DOHH2 (cell line): ENCODE data around the gene PYDC1.

Experiments used
- H3F3A ChIP-seq: fragments of 200-600 bp; sonication (generic), shearing (Covaris generic); 2 replicates; pipeline ENCODE4 v1.6.0; 2016; ENCODE audit warnings: antibody characterized with exemption, mild to moderate bottlenecking; ENCODE audit not compliant: control insufficient read depth, insufficient read depth
- H3K27ac ChIP-seq: fragments of 200-600 bp; sonication (generic); 2 replicates; pipeline ENCODE4 v1.5.1; 2014; ENCODE audit warnings: low read depth, mild to moderate bottlenecking, low read length, moderate library complexity
- H3K27me3 ChIP-seq: fragments of 200-600 bp; sonication (generic); 2 replicates; pipeline ENCODE4 v1.6.1; 2014; ENCODE audit warnings: mild to moderate bottlenecking, low read length, mixed read lengths; ENCODE audit not compliant: control insufficient read depth
- H3K36me3 ChIP-seq: fragments of 200-600 bp; sonication (generic); 2 replicates; pipeline ENCODE4 v1.6.1; 2014; ENCODE audit warnings: mild to moderate bottlenecking, low read length, moderate library complexity, mixed read lengths; ENCODE audit not compliant: control insufficient read depth
- H3K4me1 ChIP-seq: fragments of 200-600 bp; sonication (generic); 2 replicates; pipeline ENCODE4 v1.6.1; 2014; ENCODE audit warnings: mild to moderate bottlenecking, low read length, mixed read lengths; ENCODE audit not compliant: control insufficient read depth
- H3K4me2 ChIP-seq: fragments of 200-600 bp; sonication (generic); 2 replicates; pipeline ENCODE4 v1.6.0; 2014; ENCODE audit warnings: mild to moderate bottlenecking, low read length, moderate library complexity
- H3K4me3 ChIP-seq: fragments of 200-600 bp; sonication (generic); 2 replicates; pipeline ENCODE4 v1.5.1; 2014; ENCODE audit warnings: mild to moderate bottlenecking, low read length, mixed read lengths
- H3K79me2 ChIP-seq: fragments of 200-600 bp; sonication (generic); 2 replicates; pipeline ENCODE4 v1.6.1; 2014; ENCODE audit warnings: mild to moderate bottlenecking, low read length, mixed read lengths; ENCODE audit not compliant: control insufficient read depth
- H3K9me2 ChIP-seq: fragments of 200-600 bp; sonication (generic); replicated peaks from 2 replicates; pipeline ENCODE4 v1.6.1; 2014; ENCODE audit warnings: mild to moderate bottlenecking, low read length, mixed read lengths; ENCODE audit not compliant: control insufficient read depth
- H3K9me3 ChIP-seq: fragments of 200-600 bp; sonication (generic); 2 replicates; pipeline ENCODE4 v1.6.1; 2014; ENCODE audit warnings: antibody characterized with exemption, low read length, mixed read lengths; ENCODE audit not compliant: control insufficient read depth, insufficient read depth
- H4K20me1 ChIP-seq: fragments of 200-600 bp; sonication (generic); 2 replicates; pipeline ENCODE4 v1.6.0; 2014; ENCODE audit warnings: low read depth, mild to moderate bottlenecking, antibody characterized with exemption, low read length, moderate library complexity; ENCODE audit not compliant: control insufficient read depth, insufficient read depth
- CTCF ChIP-seq: fragments of 200-600 bp; sonication (generic); IDR thresholded peaks from one replicate; pipeline ENCODE4 v1.5.1; 2014; ENCODE audit warnings: antibody characterized with exemption, mild to moderate bottlenecking, low read depth, low read length; ENCODE audit not compliant: poor library complexity, severe bottlenecking
- EZH2phosphoT487 ChIP-seq: fragments of 200-600 bp; sonication (generic); IDR thresholded peaks from 2 replicates; pipeline ENCODE4 v1.6.1; 2017; ENCODE audit warnings: borderline replicate concordance, mild to moderate bottlenecking, antibody characterized with exemption, low read length, moderate library complexity, mixed read lengths

Gene PYDC1

GRCh38 chr16:31206776-31207175, 10.2 kb downstream of the PYDC1 start:
- H3K4me2 ChIP-seq = no peak overlapping the region
- H3K79me2 ChIP-seq = no peaks in the 10 kb centered on the region
- H3K9me3 ChIP-seq = no peaks in the 10 kb centered on the region
- TF ChIP-seq EZH2phosphoT487 (no peak), CTCF (no peak)
- H3F3A ChIP-seq = peaks cover 4% of the 10 kb centered on the region; the same call in 1 of the 2 replicates
- H3K9me2 ChIP-seq = no peaks in the 10 kb centered on the region
- no peak overlapping the region for H3K27ac ChIP-seq
- peaks cover 14% of the 10 kb centered on the region for H3K4me1 ChIP-seq
- H4K20me1 ChIP-seq = no peaks in the 10 kb centered on the region; the same call in none of the 2 replicates
- no peaks in the 10 kb centered on the region for H3K36me3 ChIP-seq
- H3K27me3 ChIP-seq = peaks cover 42% of the 10 kb centered on the region
- H3K4me3 ChIP-seq = no peak overlapping the region

- H3K4me3 ChIP-seq = no peak overlapping the region
- H3K27me3 ChIP-seq = peaks cover 40% of the 10 kb centered on the region
- no peaks in the 10 kb centered on the region for H3K9me3 ChIP-seq
- H3K9me2 ChIP-seq = no peaks in the 10 kb centered on the region
- peaks cover 28% of the 10 kb centered on the region for H3K4me1 ChIP-seq
- no peak for TF ChIP-seq CTCF
- TF ChIP-seq EZH2phosphoT487 = no peak
- H3K79me2 ChIP-seq = no peaks in the 10 kb centered on the region
- H3K4me2 ChIP-seq = no peak overlapping the region
- no peaks in the 10 kb centered on the region for H3K36me3 ChIP-seq
- H3K27ac ChIP-seq = no peak overlapping the region
- H4K20me1 ChIP-seq = no peaks in the 10 kb centered on the region; the same call in 1 of the 2 replicates
- H3F3A ChIP-seq = peaks cover 11% of the 10 kb centered on the region
Measured at GRCh38 chr16:31204871-31205666, 11.9 kb downstream of the PYDC1 start.

GRCh38 chr16:31202414-31203375, 14.2 kb downstream of the PYDC1 start, which contains the start of gene PYCARD:
PYCARD (minus strand) TSS chr16:31202760; CDS start chr16:31202690, 70 bp downstream.
- H3K4me2 ChIP-seq = peak within 1 kb of the TSS; percentile 90
- H3K79me2 ChIP-seq = no peaks in the 10 kb centered on the region
- peak within 1 kb of the TSS; percentile 14; the same call in 1 of the 2 replicates for H3K27ac ChIP-seq
- peaks cover 34% of the 10 kb centered on the region for H3F3A ChIP-seq
- TF ChIP-seq CTCF (no peak), EZH2phosphoT487 (no peak)
- H4K20me1 ChIP-seq = no peaks in the 10 kb centered on the region; the same call in 1 of the 2 replicates
- no peaks in the 10 kb centered on the region for H3K9me3 ChIP-seq
- no peaks in the 10 kb centered on the region for H3K9me2 ChIP-seq
- H3K36me3 ChIP-seq = peaks cover 7% of the 10 kb centered on the region; the same call in 1 of the 2 replicates
- H3K4me1 ChIP-seq = peaks cover 31% of the 10 kb centered on the region
- H3K27me3 ChIP-seq = peaks cover 34% of the 10 kb centered on the region
- H3K4me3 ChIP-seq = peak within 1 kb of the TSS; percentile 72
